ENCODE data around the gene PTTG1.

Gene PTTG1

GRCh38 chr5:160421625-160422258 is at the start of gene PTTG1:
Gene PTTG1 (plus strand): TSS chr5:160421855. CDS start chr5:160422313, 458 bp downstream.
- peak; percentile 94 to 96 for DNase-seq

GRCh38 chr5:160375166-160375565 is 46.5 kb upstream of the PTTG1 start:
- DNase-seq: no peak

GRCh38 chr5:160375701-160376100 is 46.0 kb upstream of the PTTG1 start:
- DNase-seq: no peak

GRCh38 chr5:160376416-160376815 is 45.2 kb upstream of the PTTG1 start:
- no peak for DNase-seq

- DNase-seq: no peak
Observed at GRCh38 chr5:160377651-160378050, 44.0 kb upstream of the PTTG1 start.

- no peak for DNase-seq
Observed at GRCh38 chr5:160378330-160378729, 43.3 kb upstream of the PTTG1 start.

- no peak for DNase-seq
Observed at GRCh38 chr5:160379511-160379910, 42.1 kb upstream of the PTTG1 start.

GRCh38 chr5:160380041-160380440 is 41.6 kb upstream of the PTTG1 start:
- DNase-seq: no peak

GRCh38 chr5:160382346-160382745 is 39.3 kb upstream of the PTTG1 start:
- DNase-seq: no peak

GRCh38 chr5:160384681-160385080 is 37.0 kb upstream of the PTTG1 start:
- DNase-seq: no peak

GRCh38 chr5:160385496-160385895 is 36.2 kb upstream of the PTTG1 start:
- no peak for DNase-seq

GRCh38 chr5:160387445-160387844 is 34.2 kb upstream of the PTTG1 start:
- no peak for DNase-seq

GRCh38 chr5:160390787-160391696 is 30.6 kb upstream of the PTTG1 start:
- no peak for DNase-seq

GRCh38 chr5:160395111-160395510 is 26.5 kb upstream of the PTTG1 start:
- no peak for DNase-seq

GRCh38 chr5:160397492-160397891 is 24.2 kb upstream of the PTTG1 start:
- DNase-seq: no peak

GRCh38 chr5:160398806-160399205 is 22.8 kb upstream of the PTTG1 start:
- DNase-seq: no peak

GRCh38 chr5:160399402-160400353 is 22.0 kb upstream of the PTTG1 start, which contains the start of gene FAM200C:
Gene FAM200C (minus strand): TSS chr5:160400054. CDS start chr5:160395490, 4,564 bp downstream.
- DNase-seq: peak; percentile 79 to 90

- DNase-seq: peak; percentile 52 to 87
Observed at GRCh38 chr5:160418561-160419457, 2.8 kb upstream of the PTTG1 start, which contains the start of gene SLU7. Gene SLU7 (minus strand): TSS chr5:160419081. CDS start chr5:160415294, 3,787 bp downstream.

- DNase-seq: no peak
Observed at GRCh38 chr5:160419458-160420330, 2.0 kb upstream of the PTTG1 start.

GRCh38 chr5:160420331-160420610 is 1.4 kb upstream of the PTTG1 start:
- no peak for DNase-seq

- DNase-seq: peak; percentile 67 to 70
Observed at GRCh38 chr5:160423099-160423498, 1.4 kb downstream of the PTTG1 start.
